GM19438 (cell line): ENCODE results near the gene ITPR2.
A peak's percentile ranks its signal among the peaks of the same experiment; 100 is the strongest.

ENCODE experiments used
- ATAC-seq: cut with Tn5 transposase; IDR thresholded peaks from one replicate; pipeline ENCODE4 v1.9.1; 2021; ENCODE audit warnings: low read depth; ENCODE audit not compliant: unreplicated experiment

The ITPR2 gene

DNA sequence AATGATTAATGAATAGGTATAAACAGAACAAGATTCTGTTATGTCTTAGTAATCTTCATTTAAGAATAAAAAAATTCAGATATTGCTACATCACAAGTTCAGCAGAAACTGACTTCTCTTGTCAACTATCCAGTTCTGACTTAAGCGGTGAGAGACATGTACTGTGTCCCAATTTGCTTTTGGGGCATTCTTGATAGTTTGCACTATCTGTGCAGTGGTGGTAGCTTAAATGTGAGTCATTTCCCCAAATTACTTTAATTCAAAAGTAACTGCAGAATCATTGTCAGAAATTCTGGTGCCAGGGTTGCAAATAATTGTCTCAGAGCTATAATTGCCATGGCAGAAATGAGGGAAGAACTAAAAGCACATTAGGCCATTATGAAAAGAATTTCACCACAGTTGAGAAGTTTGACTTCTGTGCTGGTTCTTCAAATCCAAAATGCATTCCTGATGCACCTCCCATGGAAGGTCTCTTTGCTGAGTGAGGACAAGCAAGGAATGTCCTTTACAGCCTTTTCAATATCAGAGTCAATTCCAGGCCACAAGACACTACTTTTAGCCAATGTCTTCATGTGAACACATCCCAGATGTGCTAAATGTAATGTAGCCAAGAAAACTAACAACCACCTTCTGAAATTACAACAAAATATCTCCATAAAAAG, 332.9 kb downstream of the ITPR2 start:
- no peak for ATAC-seq

DNA sequence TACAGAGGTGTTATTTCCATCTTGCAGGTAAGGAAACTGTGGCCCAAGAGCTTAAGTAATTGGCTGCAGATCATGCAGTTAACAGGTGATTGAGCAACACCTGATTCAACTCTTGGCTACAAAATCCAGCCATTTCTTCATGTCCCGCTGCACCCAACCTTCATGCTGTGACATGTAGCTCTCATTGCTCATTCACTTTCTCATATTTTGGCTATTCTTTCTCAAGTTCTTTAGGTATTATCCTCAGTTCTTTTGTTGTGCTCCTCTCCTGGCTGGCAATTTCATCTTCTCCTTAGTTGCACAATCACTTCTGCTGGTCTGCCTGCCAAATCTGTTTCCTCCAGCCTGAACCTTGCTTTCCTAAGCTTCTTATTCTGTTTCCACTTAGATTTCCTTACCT, 336.8 kb downstream of the ITPR2 start:
- no peak for ATAC-seq

DNA sequence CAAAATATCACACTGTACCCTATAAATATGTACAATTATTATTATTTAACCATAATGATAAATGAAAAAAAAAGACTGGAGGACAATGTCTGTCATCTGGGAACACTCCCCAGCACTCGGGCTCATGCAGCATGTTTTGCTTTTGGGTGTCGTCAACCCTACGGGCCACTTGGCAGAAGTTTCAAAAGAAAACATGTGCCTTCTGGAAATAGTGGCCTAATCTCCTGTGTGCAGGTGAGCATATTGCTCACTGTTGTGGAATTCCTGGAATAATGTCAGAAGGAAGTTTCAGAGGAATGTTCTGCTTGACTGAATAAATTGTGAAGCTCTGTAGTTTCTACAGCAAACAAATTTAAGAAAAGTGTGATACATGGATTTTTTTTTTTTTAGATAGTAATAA, 339.3 kb downstream of the ITPR2 start:
- no peak for ATAC-seq

DNA sequence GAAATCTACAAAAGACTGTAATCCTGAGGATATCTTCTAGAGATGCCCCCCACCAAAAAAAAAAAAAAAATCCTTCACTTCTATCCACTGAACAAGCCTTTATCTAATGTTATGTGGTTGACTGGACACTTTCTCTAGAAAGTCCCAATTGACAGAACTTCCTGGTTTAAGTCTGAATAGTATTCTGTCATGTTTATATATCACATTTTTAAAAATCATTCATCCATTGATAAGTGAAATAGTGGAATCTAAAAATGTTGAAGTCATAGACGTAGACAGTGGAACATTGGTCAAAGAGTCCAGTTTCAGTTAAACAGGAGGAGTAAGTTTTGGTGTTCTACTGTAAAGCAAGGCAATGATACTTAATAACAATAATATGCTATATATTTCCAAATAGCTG, 340.6 kb downstream of the ITPR2 start:
- no peak for ATAC-seq

DNA sequence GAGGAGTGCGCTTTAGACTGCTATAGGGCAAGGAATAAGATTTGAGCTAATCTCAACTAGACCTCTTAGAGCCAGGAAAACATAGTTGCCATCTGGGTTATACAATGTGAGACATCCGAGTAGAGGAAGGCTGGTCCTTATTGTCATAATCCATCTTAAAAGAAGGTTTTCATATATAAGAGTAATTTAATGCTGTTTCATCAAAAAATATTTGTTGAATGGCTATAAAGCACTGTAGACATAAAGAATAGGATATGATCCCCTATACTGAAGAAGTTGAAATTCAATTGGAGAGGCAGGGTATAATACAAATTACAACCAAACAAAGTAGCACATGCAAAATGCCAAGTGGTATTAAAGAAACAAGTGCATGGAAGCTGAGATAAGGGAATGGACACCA, 343.1 kb downstream of the ITPR2 start:
- no peak for ATAC-seq

DNA sequence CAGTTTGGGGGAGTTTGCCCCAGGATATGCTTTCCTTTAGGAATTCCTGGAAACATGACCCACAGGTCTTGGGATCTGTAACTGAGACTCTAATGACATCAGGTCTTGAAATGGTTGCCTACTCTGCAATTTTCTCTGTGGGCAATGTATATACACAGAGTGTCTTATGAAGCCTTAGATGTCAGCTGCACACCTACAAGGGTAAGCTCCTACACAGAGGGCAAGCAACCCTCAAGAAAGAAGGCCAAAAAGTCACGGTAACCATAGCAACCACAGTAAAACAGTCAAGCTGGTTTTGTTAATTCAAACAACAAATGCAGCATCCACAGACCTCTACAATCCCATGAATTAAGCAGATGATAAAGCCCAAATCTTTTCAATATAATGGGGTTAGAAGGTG, 344.6 kb downstream of the ITPR2 start:
- no peak for ATAC-seq

DNA sequence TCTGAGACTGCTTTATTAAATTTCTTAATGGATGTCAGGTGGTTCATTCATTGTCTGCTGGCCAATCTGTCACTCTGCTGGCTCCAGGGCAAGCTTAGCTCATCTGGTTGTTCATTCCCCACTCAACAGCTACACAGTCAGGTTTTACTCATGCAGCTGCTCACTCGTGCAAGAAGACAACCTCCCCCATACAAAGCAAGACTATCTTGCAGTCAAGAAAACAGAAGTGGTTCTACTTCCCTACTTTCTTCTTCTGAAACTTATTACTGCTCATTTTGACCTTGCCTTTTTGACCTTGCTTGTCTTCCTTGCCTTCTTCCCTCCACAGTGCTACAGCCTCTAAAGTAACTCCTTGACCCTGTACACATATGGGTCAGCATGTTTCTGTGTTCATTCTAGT, 359.7 kb downstream of the ITPR2 start:
- ATAC-seq, result peak; percentile 87

DNA sequence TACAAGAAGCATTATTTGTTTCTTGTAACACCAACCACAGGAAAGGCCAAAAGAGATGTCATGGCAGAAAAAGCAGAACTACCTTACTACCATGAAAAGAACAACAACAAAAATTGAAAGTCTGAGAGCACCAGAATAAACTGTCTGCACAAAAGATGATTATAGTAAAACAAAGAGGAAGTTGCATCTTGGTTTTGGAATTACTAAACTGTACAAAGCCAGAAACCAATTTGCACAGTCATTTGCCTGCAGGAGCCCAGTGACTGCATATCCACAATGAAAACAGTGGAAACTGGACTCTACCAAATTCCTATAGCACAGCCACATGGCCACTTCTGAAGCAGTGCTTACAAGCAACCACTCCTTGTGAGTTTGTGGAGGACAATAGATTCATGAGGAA, 361.4 kb downstream of the ITPR2 start:
- ATAC-seq, result peak; percentile 84

DNA sequence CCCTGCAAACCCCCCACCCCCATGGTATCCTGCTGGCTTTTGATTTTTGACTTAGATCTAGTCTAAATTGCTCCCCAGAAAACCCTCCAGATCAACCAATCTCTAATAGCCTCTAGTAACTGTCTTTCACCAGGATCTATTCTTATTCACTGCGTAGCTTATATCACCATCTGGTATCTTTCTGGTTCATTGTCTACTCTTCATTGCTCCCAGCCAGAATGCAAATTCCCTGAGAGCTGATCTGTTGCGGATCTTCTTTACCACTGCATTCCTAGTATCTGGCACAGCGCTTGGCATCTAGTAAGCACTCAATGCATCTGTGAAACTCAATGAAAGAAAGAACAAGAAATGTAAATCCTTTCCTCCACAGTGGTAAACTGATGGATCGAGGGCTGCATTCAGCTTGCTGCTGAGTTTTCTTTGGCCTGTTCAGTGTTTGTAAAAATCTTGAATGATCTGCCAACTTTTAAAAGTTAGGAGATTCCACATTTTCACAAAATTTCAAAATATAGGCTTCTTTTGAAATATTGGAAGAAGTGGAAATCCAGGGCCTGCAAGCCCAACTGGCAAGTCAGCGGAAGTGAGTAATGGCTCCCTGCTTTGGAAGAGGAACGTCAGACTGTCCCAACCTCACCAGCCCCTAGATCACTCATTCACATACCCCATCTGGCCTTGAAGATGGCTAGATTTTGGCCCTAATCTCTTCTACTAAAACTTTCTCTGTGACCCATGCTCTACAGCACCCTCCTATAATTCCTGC, 363.4 kb downstream of the ITPR2 start:
- ATAC-seq, result no peak

DNA sequence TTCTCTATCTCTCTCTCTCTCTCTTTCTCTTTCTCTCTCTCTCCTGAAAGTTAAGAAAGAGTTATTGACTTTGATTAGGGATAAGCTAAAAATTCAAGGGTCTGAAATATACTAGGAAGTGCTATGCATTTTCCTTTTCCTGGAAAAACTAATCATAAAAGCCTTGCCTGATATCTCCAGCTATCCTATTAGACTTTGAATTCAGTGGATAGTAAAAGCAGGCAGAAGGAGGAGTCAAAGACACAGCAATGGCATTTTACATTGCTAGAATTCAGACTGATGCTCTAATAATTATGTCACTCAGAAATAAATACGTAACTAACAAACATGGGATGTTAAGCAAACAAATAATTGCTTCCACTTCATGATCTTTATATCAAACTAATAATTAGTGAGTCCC, 365.6 kb downstream of the ITPR2 start:
- no peak for ATAC-seq

DNA sequence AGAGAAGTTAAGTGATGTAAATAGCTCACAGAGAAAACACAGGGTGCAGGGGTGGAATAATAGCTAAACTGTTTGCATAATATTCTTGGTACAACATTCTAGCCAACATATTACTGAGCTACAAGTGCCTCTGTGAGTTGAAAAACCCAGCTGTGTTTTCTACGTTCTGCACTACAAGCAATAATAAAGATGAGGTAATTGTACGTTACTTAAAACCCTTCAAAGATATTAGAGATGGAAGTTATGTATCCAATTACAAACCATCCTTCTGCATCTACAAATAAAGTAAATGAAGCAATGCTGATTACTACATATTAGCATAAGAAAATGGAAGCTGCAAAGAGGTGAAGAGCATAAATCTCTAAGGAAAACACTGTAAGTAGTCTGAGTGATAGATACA, 366.3 kb downstream of the ITPR2 start:
- ATAC-seq, result no peak

DNA sequence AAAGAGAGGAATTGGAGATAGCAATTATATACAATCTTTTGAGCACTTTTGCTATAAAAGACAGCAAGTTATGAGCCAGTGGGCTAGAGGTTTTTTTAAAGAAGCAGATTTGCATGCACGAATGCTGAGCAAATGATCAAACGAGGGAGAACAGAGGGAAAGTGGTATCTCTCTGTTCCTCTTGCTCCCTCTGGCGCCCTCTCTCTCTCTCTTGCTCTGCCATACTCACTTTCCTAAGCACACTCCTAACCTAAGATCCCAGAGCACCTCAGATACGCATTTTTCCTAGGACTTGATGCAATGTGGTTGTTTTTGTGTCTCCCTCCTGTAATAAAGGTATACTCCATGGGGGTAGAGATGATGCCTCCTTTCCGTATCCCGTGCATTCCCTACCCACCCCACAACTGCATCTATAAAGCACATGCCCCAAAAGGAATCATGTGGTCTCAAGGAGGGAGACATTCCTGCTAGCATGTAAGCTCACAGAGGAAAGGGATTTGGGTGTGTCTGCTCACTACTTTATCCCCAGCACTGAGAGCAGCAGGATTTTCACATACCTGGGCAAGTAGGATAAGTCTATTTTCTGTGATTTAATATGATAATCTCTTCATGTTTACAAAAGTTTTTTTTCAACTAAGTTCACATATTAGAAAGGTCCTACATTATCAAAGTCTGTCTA, 367.4 kb downstream of the ITPR2 start:
- ATAC-seq, result no peak

DNA sequence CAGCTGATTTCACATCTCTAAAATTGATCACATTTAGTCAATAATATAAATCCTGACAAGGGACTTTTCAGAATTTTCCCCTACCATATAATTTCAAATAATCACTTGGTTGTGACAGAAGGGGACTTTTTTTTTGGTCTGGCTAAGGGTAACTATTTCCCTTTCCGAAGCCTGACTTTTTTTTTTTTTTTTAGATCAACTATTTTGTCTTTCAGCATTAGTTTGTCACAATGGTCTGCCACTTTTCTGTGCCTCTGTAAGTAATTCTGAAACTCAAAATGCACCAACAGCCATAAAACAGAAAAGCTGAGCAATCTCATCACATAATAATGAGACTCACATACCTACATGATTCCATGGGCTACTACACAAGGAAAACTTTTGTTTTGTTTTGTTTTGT, 371.2 kb downstream of the ITPR2 start:
- ATAC-seq, result no peak

DNA sequence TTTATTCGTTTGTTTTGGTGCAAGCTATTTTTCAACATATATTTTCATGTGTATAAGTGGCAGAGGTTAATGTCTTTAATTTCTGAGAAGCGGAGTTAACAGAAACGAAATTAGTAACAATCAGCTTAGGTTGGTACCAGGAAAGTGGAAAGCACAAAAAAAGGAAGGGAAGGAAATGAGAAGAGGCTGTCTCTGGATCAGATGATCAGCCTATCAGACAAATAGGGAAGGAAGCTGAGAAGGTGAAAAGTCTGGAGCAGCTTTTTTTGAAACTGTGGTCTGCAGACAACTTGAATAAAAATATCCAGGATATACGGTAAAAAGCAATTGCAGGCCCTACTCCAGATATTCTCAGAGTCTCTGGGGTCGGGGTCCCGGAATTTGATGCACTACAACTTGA, 372.6 kb downstream of the ITPR2 start:
- ATAC-seq, result no peak

DNA sequence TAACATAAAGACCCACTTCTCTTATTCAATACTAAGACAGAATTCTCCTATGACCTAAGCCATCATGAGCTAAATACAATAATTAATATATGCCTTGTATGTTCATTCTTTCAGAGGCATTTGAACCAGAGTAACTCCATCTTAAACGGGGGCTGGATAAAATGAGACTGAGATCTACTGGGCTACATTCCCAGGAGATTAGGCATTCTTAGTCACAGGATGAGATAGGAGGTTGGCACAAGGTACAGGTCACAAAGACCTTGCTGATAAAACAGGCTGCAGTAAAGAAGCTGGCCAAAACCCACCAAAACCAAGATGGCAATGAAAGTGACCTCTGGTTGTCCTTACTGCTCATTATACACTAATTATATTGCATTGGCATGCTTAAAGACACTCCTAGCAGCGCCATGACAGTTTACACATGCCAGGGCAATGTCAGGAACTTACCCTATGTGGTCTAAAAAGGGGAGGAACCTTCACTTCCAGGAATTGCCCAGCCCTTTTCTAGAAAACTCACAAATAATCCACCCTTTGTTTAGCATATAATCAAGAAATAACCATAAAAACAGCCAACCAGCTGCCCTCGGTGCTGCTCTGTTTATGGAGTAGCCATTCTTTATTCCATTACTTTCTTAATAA, 376.9 kb downstream of the ITPR2 start:
- ATAC-seq, result no peak

DNA sequence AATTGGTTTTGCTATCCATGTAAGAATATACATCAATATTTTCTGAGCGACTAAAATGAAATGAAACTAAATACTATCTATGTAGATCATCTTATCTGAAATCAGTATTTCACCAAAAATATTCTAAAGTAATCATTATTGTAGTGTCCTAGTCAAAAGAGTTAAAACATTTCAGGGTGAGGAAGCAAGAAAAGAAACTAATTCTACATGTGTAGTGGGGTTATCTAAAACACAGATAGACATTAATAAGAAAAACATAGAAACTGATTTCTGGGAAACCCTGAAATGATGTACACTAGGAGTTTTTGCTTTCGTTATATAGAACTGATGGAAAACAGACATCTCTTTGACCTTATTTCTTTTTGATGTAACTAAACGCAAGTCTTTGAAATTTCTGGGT, 379.7 kb downstream of the ITPR2 start:
- no peak for ATAC-seq

DNA sequence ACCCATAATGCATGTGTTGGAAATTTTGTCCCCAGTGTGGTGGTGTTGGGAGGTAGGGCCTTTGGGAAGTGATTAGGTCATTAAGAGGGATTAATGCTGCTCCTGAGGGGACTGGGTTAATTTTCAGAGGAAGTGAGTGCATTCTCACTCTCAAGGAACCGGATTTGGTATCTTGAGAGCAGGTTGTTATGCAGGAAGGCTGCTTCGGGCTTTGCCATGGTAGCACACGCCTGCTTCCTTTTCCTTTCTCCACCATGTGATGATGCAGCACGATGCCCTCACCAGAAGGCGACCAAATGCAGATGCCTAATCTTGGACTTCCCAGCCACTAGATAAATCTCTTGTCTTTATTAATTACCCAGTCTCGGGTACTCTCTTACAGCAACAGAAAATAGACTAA, 380.5 kb downstream of the ITPR2 start:
- no peak for ATAC-seq

DNA sequence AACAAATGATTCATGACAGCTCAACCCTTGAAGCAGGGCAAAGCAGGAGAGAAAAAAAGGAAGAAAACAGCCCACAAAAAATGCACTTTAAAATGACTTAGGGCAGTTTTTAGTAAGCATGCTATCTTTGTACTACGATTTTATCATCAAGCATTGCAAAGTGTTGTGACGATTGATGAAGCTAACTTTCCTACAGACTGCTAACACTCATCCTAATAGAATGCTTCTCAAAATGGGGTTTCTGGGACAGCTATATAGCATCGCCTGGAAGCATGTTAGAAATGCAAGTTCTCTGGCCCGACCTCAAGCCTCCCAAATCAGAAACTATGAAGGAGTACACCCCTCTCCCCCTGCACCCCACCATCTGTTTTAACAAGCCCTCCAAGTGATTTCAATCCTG, 381.2 kb downstream of the ITPR2 start:
- no peak for ATAC-seq

DNA sequence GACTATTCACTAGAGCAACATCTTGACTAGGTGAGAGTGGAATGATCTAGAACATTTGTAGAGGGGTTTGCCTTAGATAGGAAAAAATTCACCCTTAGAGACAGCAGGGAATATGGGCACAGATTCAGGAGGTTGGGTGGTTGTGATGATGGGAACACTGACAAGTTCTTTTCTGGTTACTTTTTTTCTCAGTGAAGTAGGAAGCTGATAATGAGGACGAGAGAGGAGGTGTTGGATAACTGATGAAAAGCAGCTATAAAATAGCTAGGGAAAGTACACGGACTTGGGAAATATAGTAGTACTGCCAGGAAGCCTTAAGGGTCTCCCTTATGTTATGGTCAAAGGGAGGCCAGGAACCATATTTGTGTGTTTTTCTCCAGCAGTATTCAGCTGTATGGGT, 387.1 kb downstream of the ITPR2 start:
- ATAC-seq, result no peak

DNA sequence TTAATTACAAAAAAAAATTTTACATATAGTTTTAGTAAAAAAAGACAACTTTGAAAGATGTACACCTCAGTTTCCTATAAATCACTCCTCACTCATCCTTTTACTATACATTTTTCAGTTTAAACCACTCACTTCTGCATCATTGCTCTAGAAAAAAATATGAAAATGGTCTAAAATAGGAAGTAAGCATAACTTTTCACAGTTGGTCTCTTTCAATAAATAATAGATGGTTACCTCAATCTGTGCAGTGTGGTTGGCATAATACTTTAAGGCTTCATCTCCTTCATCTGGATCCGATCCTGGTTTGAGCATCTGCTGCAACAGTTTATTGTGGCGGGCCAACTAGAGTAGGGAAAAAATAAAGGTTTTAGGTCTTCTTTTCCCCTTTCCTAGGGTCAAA, 389.7 kb downstream of the ITPR2 start:
- no peak for ATAC-seq

DNA sequence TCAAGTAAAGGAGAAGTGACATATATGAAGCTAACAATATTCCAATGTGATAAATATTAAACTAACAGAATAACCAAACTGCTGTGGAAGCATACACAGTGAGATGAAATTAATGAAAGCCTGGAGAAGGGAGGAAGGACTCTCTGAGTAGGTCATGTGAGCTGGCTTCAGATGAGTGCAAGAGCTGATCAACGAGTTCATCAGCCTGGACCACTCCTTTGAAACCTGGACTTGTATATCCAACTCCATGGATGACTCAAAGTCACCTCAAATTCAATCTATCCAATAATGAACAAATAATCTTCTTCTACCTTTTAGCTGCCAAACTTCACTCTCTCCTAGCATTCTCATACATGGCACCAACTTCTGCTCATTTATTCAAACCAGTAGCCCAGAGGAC, 391.6 kb downstream of the ITPR2 start:
- no peak for ATAC-seq

DNA sequence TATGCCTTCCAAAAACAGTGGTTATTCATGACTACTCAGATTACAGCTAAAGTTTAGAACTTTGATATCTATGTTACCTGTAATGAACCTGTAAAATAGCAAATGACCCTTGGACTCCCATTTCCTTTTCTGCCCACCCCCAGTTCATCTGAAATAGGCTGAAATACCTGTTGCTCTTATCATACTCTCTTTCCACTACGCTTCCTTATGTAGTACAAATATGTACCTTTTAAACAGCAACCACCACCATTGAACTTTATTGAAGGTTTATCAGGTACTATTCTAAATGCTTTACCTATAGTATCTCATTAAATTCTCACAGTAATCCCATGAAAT, 398.0 kb downstream of the ITPR2 start:
- ATAC-seq, result no peak
